Inflammatory macrophage (primary cell): ENCODE results near the gene KCNE1.
"Not testable (repeated sequence)": the region's sequence is repeated elsewhere in the genome, so short reads cannot be mapped to it uniquely, and the experiment has no call there.

Source experiments
- DNase-seq, 2 donors: peaks; one replicate each; pipeline ENCODE4 v3.0.0-alpha.2; 2020 to 2022

KCNE1 gene

GRCh38 chr21:34510148-34511142, 1.6 kb downstream of the KCNE1 start:
- DNase-seq = peak; percentile 80 to 85

- DNase-seq = no peak
These were observed 2.9 kb downstream of the KCNE1 start for GRCh38 chr21:34509151-34509550.

GRCh38 chr21:34504595-34504994, 7.4 kb downstream of the KCNE1 start:
- DNase-seq = no peak

GRCh38 chr21:34502480-34503106, 9.4 kb downstream of the KCNE1 start:
- DNase-seq = no peak

- DNase-seq = no peak
These were observed 10.3 kb downstream of the KCNE1 start for GRCh38 chr21:34501716-34502115.

- no peak for DNase-seq
These were observed 11.8 kb downstream of the KCNE1 start for GRCh38 chr21:34500191-34500590.

- no peak for DNase-seq
These were observed 12.9 kb downstream of the KCNE1 start for GRCh38 chr21:34499116-34499515.

GRCh38 chr21:34498623-34499022, 13.4 kb downstream of the KCNE1 start:
- DNase-seq = no peak

GRCh38 chr21:34483854-34484253, 28.2 kb downstream of the KCNE1 start:
- not testable (repeated sequence) for DNase-seq

GRCh38 chr21:34483435-34483834, 28.6 kb downstream of the KCNE1 start:
- DNase-seq = not testable (repeated sequence)

- not testable (repeated sequence) for DNase-seq
These were observed 44.7 kb downstream of the KCNE1 start for GRCh38 chr21:34467333-34467732.

- DNase-seq = not testable (repeated sequence)
These were observed 52.6 kb downstream of the KCNE1 start for GRCh38 chr21:34459426-34459825.

GRCh38 chr21:34458266-34458665, 53.7 kb downstream of the KCNE1 start:
- not testable (repeated sequence) for DNase-seq

GRCh38 chr21:34456180-34456579, 55.8 kb downstream of the KCNE1 start:
- DNase-seq = not testable (repeated sequence)

- DNase-seq = not testable (repeated sequence)
These were observed 56.4 kb downstream of the KCNE1 start for GRCh38 chr21:34455628-34456027.

GRCh38 chr21:34447018-34447417, 65.0 kb downstream of the KCNE1 start:
- not testable (repeated sequence) for DNase-seq

GRCh38 chr21:34443486-34443885, 68.5 kb downstream of the KCNE1 start:
- not testable (repeated sequence) for DNase-seq

GRCh38 chr21:34429710-34430109, 82.3 kb downstream of the KCNE1 start:
- DNase-seq = not testable (repeated sequence)

GRCh38 chr21:34428441-34428840, 83.6 kb downstream of the KCNE1 start:
- not testable (repeated sequence) for DNase-seq

GRCh38 chr21:34427339-34427738, 84.7 kb downstream of the KCNE1 start:
- DNase-seq = not testable (repeated sequence)

GRCh38 chr21:34423805-34424204, 88.2 kb downstream of the KCNE1 start, which contains the start of gene SMIM34:
SMIM34 (minus strand) TSS chr21:34423951; CDS start chr21:34423839, 112 bp downstream.
- DNase-seq = not testable (repeated sequence)

- not testable (repeated sequence) for DNase-seq
These were observed 94.4 kb downstream of the KCNE1 start for GRCh38 chr21:34417448-34418077.

GRCh38 chr21:34407294-34407693, 104.7 kb downstream of the KCNE1 start:
- not testable (repeated sequence) for DNase-seq
